ENCODE results near the gene PML.
"Not testable (repeated sequence)": the region's sequence is repeated elsewhere in the genome, so short reads cannot be mapped to it uniquely, and the experiment has no call there.

PML gene

GRCh38 chr15:73959801-73960200 lies 34.7 kb upstream of the PML start:
- no peak for DNase-seq

- not testable (repeated sequence) for DNase-seq
Measured at GRCh38 chr15:73960472-73961070, 33.9 kb upstream of the PML start.

GRCh38 chr15:73962433-73962832 lies 32.1 kb upstream of the PML start:
- DNase-seq: no peak

GRCh38 chr15:73964736-73965093 lies 29.8 kb upstream of the PML start:
- DNase-seq: peak; percentile 82 to 87

- DNase-seq: no peak
Measured at GRCh38 chr15:73965094-73965757, 29.3 kb upstream of the PML start.

GRCh38 chr15:73965758-73966113 lies 28.8 kb upstream of the PML start:
- peak in 1 of 2 donors; percentile 49 for DNase-seq

GRCh38 chr15:73968461-73968860 lies 26.1 kb upstream of the PML start:
- no peak for DNase-seq

- DNase-seq: no peak
Measured at GRCh38 chr15:73969151-73969759, 25.3 kb upstream of the PML start.

- peak; percentile 81 to 84 for DNase-seq
Measured at GRCh38 chr15:73972984-73973682, 21.4 kb upstream of the PML start.

GRCh38 chr15:73973683-73974200 lies 20.8 kb upstream of the PML start:
- not testable (repeated sequence) for DNase-seq

GRCh38 chr15:73975440-73976125 lies 18.9 kb upstream of the PML start:
- peak; percentile 38 to 51 for DNase-seq

- no peak for DNase-seq
Measured at GRCh38 chr15:73978896-73979295, 15.6 kb upstream of the PML start.

- DNase-seq: no peak
Measured at GRCh38 chr15:73979636-73980035, 14.9 kb upstream of the PML start.

GRCh38 chr15:73981761-73982221 lies 12.7 kb upstream of the PML start:
- DNase-seq: no peak

- peak in 1 of 2 donors; percentile 34 for DNase-seq
Measured at GRCh38 chr15:73982222-73982962, 12.1 kb upstream of the PML start.

- DNase-seq: no peak
Measured at GRCh38 chr15:73983211-73983727, 11.2 kb upstream of the PML start.

GRCh38 chr15:73983773-73984172 lies 10.7 kb upstream of the PML start:
- no peak for DNase-seq

GRCh38 chr15:73984208-73984979 lies 10.1 kb upstream of the PML start:
- DNase-seq: no peak

GRCh38 chr15:73985101-73985873 lies 9.2 kb upstream of the PML start:
- no peak for DNase-seq

GRCh38 chr15:73986055-73986775 lies 8.3 kb upstream of the PML start:
- DNase-seq: no peak

Measured in CD4-positive, alpha-beta T cell treated with Interleukin-4 for 1 hour (primary cell).